Suprapubic skin (tissue), 3 donors: ENCODE measurements around the gene LCORL.

Experiments used
- CTCF ChIP-seq, 2 donors: fragments of 200-600 bp in 1 of 2; fragments of 450-650 bp in 1 of 2; sonication (generic) in 1 of 2; IDR thresholded peaks; one replicate each; pipeline ENCODE4 v1.5.1; 2016 to 2019; ENCODE audit warnings: antibody characterized with exemption in 2 of 2, mild to moderate bottlenecking in 1 of 2, moderate library complexity in 1 of 2
- POLR2A ChIP-seq, 2 donors: fragments of 450-650 bp; IDR thresholded peaks; one replicate each; pipeline ENCODE4 v1.6.1; 2017; ENCODE audit warnings: antibody characterized with exemption in 2 of 2, mild to moderate bottlenecking in 2 of 2, moderate library complexity in 2 of 2

- TF ChIP-seq POLR2A (IDR thresholded peaks at IDR 0.05) (no peak), CTCF (IDR thresholded peaks at IDR 0.05) (no peak)
Measured at GRCh38 chr4:17865866-17866363, 155.6 kb downstream of the LCORL start.
